Measurements from ENCODE around the gene ABCC2. TPM values are rescaled to one million over a fixed set of nuclear protein-coding genes. Genes with fewer than 3 reads are reported as not detected.

The ABCC2 gene
- total RNA-seq, 4 donors from 2014 or later = 1.3 to 4.2 (median 2.2) TPM

DNA sequence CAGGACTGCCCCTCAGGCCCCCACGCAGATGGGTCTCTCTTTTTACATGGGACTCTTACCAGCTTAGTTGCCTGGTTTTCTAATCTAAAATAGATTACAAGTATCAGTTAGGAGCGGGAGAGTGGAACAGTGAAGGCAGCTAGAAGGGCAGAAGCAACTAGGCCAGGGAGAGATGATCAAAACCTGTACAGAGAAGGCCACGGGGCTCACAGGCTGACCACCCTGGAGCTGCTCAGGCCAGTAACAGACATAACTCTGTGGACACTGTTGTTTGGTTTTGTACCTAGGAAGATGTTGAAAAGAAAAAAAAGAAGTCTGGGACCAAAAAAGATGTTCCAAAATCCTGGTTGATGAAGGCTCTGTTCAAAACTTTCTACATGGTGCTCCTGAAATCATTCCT is 16.5 kb downstream of the ABCC2 start:
- TF ChIP-seq, protein P1, sequence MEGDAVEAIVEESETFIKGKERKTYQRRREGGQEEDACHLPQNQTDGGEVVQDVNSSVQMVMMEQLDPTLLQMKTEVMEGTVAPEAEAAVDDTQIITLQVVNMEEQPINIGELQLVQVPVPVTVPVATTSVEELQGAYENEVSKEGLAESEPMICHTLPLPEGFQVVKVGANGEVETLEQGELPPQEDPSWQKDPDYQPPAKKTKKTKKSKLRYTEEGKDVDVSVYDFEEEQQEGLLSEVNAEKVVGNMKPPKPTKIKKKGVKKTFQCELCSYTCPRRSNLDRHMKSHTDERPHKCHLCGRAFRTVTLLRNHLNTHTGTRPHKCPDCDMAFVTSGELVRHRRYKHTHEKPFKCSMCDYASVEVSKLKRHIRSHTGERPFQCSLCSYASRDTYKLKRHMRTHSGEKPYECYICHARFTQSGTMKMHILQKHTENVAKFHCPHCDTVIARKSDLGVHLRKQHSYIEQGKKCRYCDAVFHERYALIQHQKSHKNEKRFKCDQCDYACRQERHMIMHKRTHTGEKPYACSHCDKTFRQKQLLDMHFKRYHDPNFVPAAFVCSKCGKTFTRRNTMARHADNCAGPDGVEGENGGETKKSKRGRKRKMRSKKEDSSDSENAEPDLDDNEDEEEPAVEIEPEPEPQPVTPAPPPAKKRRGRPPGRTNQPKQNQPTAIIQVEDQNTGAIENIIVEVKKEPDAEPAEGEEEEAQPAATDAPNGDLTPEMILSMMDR (IDR thresholded peaks at IDR 0.05; ENCODE audit: low read depth) = no peak

DNA sequence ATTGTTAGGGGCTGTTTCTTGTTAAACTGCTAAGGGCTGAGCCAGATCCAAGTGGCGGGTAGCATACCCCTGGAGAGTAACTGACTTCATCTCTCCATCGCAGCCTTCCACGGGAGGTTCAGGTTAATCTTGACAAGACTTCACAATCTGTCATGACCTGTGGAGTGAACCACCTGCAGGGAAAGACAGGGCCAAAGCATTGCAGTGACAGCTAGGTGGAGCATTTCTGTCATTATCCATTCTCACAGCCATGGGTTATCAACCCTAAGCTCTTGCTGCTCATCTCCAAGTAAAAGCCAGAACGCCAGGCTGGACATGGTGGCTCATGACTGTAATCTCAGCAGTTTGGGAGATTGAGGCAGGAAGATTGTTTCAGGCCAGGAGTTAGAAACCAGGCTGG is 17.2 kb downstream of the ABCC2 start:
- TF ChIP-seq, protein P1 (IDR thresholded peaks at IDR 0.05; ENCODE audit: low read depth) = no peak

DNA sequence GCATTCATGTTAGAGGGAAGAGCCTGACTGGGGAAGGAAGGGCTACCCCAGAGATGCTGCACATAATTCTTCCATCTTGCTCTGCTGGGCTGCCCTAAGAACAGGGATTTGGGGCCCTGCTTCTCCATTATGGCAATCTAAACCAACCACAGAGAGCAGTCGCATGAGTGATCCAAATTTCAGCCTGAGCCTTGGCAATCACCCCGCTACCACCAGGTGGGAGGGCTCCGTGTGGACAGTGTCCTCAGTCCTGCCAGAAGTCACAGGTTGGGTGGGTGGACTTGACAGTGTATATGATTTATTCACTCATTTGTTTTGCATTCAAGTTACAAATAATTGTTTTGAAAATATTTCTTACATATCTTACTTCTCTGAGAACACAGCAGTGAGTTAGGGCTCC is 22.0 kb downstream of the ABCC2 start:
- TF ChIP-seq, protein P1 (IDR thresholded peaks at IDR 0.05; ENCODE audit: low read depth) = no peak

DNA sequence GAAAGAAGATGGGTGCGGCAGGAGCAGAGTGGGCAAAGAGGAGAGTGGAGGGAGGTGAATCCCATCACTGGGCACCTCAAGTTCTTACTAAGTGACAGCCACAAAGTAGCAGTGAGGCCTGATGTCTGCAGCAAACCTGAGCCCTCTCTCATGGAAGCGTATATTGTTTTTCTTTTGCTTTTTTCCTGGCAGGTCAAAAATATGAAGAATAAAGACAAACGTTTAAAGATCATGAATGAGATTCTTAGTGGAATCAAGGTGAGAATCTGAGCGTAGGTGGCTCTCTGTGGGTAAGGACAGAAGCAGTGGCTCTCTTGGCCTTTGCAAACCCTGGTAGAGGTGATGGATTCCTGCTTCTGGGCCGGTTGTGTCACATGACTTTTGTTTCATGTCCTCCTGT is 22.8 kb downstream of the ABCC2 start:
- TF ChIP-seq, protein P1 (IDR thresholded peaks at IDR 0.05; ENCODE audit: low read depth) = no peak

DNA sequence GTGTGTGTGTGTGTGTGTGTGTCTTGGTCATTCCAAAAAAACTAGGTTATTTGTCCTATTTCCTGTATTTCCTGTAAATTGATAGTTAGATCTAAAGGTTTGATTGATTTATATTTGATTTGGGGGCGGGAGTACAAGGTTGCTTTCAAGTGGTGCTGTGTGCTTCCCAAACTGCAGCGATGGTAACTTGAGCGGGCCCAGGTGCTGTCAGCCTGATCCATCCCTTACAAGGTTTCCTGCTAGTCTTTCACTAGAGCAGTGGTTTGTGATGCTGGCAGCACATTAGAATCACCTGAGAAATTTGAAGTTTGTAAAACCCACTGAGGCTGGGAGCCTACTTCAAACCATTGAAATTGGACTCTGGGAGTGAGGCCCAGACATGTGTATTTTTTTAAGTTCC is 23.7 kb downstream of the ABCC2 start:
- TF ChIP-seq, protein P1 (IDR thresholded peaks at IDR 0.05; ENCODE audit: low read depth) = no peak

DNA sequence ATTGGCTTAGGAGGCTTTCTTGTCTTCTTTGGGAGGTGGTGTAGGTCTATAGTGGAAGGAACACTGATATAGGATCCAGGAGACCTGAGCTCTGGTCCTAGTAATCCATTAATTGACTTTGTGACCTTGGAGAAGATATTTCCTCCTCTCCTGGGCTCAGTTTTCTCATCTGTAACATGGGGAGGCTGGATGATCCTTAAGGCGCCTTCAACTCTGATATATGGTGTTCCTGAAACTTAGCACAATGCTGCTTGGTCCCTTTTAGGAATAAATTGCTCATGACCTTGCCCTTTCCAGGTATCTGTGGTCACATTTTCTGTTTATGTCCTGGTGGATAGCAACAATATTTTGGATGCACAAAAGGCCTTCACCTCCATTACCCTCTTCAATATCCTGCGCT is 25.3 kb downstream of the ABCC2 start:
- TF ChIP-seq, protein P1 (IDR thresholded peaks at IDR 0.05; ENCODE audit: low read depth) = no peak

DNA sequence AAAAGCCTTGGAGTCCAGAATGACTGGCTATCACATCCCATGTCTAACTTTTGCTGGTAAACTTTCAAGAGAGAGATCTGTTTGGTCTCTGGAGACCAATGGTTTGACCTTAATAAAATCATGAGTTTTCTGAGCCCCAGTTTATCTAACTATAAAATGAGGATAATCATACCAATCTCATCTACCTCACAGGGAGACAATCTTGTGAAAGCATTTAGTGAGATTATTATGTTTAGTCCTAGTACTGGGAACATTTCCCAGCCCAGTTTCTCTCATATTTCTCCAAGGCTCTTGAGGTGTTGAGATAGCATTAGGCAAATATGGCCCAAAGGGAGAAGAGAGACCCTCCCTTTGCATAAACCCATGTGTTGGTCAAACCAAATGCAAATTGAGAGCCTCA is 25.8 kb downstream of the ABCC2 start:
- TF ChIP-seq, protein P1 (IDR thresholded peaks at IDR 0.05; ENCODE audit: low read depth) = no peak

Measured in subcutaneous adipose tissue (tissue), 4 donors.